Measurements from ENCODE around the gene NR1I3. TPM values are rescaled to one million over a fixed set of nuclear protein-coding genes. Genes with fewer than 3 reads are reported as not detected.

Gene NR1I3
- total RNA-seq, 2 experiments from 2014 or later, result not detected

DNA sequence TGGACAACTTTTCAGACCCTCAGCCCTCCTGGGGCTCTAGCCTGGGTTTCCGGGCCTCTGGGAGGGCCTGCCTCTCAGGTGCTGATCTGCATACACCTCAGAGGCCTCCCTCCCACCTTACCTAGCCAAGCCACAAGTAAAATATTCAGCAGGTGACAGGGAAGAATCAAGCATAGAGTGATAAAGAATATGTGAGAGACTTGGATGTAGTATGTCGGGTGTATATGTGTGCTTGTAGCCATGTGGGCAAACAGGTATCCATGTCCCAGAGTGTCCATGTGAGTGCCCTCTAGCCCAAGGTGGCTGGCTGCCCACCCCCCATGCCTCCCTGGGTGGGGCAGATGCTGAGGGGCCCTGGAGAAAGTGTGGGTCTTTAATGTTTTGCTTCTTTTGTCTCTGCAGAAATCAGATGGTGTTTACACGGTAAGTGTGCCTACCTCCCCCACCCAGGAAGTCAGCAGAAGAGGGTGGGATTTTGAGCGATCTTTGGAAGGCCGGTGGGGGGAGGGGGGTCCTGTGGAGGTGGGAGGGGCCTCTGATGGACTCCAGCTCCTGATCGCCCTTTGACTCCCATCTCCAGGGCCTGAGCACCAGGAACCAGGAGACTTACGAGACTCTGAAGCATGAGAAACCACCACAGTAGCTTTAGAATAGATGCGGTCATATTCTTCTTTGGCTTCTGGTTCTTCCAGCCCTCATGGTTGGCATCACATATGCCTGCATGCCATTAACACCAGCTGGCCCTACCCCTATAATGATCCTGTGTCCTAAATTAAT, 19.5 kb downstream of the NR1I3 start:
- Mint-ChIP-seq H3K27me3 (no peaks in the 10 kb centered on the region), H3K9me3 (ENCODE audit: low read depth) (no peaks in the 10 kb centered on the region), H3K4me1 (peaks cover 45% of the 10 kb centered on the region), H3K36me3 (ENCODE audit: low read depth) (peaks cover 16% of the 10 kb centered on the region), H3K4me3 (no peak overlapping the region), H3K27ac (no peak overlapping the region)
- no peak for DNase-seq
- ChIA-PET POLR2A (no interaction called here), CTCF (interaction anchor here (0.6 to 2.5 kb wide), 8 partner anchors 8 to 165 kb away, joined by 3 to 13 read pairs (median 4); partner anchors contain the start of gene PPOX)
- intact Hi-C loops (cut with DNase I, micrococcal nuclease), result no loop called here
- no peak for ATAC-seq

DNA sequence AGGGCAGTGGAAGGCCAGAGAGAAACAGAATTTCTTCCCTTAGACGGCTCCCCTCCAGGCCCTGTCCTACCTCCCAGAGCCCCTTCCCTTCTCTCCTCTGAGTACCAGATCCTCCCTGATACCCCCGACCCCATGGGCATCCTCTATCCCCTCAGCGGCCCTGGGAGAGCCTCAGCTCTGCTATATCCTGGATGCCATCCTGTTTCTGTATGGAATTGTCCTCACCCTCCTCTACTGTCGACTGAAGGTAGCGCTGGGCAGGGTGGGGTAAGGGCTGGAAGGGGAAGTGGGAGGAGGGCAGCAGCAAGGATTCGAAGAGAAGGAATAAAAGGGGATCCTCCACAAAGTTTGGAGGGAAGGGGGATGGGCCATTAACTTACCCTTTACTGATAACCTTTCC, 20.2 kb downstream of the NR1I3 start:
- H3K27ac Mint-ChIP-seq, result no peak overlapping the region
- H3K4me3 Mint-ChIP-seq, result no peak overlapping the region
- CTCF ChIA-PET, result interaction anchor here (0.5 to 4.1 kb wide), 3 partner anchors 9 to 52 kb away, joined by 3 to 25 read pairs (median 8); partner anchors contain the start of gene TOMM40L
- ATAC-seq, result no peak
- intact Hi-C loops (cut with DNase I, micrococcal nuclease), result no loop called here
- no peak for DNase-seq
- H3K4me1 Mint-ChIP-seq, result peaks cover 45% of the 10 kb centered on the region
- POLR2A ChIA-PET, result no interaction called here
- peaks cover 22% of the 10 kb centered on the region for H3K36me3 Mint-ChIP-seq (ENCODE audit: low read depth)
- no peaks in the 10 kb centered on the region for H3K27me3 Mint-ChIP-seq
- no peaks in the 10 kb centered on the region for H3K9me3 Mint-ChIP-seq (ENCODE audit: low read depth)

DNA sequence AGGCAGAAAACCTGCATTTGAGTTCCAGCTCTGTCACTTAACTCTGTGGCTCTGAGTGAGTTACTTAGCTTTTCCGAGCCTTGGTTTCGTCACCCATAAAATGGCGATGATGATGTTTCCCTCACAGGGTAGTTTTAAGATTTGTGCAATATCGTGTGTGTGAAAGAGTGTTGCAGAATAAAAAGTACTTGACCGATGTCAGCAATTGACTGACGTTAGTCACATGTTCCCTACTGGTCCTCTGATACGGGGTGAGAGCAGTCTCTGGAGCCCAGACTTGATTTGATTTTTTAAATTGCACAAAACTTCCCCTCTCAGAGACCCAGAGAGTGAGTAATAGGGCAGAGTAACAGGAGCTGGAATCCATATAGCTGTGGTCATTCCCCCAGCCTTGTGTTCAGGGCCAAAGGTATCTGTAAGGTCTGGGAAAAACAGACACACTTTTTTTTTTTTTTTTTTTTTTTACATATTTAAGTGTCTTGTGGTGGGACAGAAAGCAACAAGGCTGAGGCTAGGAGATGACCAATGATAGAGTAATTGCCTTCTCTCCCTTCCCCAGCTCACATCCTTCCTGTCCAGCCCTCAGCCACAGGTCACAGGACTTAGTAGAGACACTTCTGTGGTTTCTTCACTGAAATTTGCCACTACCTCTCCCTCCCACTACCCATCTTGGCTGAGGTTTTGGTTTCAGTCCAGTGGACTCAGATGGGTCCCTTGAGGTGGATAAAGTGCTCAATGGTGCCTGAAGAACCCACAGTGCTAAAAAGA, 20.9 kb downstream of the NR1I3 start:
- CTCF ChIA-PET, result interaction anchor here (1.1 to 4.1 kb wide), 7 partner anchors 9 to 165 kb away, joined by 3 to 25 read pairs (median 4); partner anchors contain the start of gene TOMM40L
- Mint-ChIP-seq H3K4me3 (no peak overlapping the region), H3K9me3 (ENCODE audit: low read depth) (no peaks in the 10 kb centered on the region), H3K36me3 (ENCODE audit: low read depth) (peaks cover 27% of the 10 kb centered on the region), H3K27ac (peak overlapping the region; percentile 22), H3K4me1 (peaks cover 45% of the 10 kb centered on the region), H3K27me3 (no peaks in the 10 kb centered on the region)
- intact Hi-C loops (cut with DNase I, micrococcal nuclease), result no loop called here
- DNase-seq, result no peak
- POLR2A ChIA-PET, result interaction anchor here (1.3 kb wide), 1 partner anchor 8 kb away, joined by 6 read pairs; the partner anchor contains the start of gene TOMM40L
- peak; percentile 59 for ATAC-seq

DNA sequence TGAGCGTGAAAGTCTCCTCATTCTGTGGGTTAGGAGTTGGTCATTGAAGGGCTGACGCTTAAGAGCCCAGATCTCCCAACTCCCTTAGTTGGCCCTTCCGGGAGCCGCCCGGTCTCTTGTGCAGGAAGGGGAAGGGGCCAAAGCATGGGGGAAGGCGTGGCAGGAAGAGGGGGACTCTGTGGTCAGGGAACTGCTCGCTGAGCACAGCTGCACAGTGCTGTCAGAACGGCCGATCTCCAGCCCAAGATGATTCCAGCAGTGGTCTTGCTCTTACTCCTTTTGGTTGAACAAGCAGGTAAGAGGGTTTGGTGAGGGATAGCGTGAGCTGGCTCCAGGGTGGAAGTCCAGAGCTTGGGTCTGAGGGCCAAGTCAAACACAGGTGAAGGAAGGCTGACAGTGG, 22.9 kb downstream of the NR1I3 start, which contains the start of gene FCER1G:
FCER1G (plus strand) TSS at position 220 of the 400 bp plus-strand sequence; CDS start at position 247, 27 bp downstream.
- peaks cover 40% of the 10 kb centered on the region for H3K4me1 Mint-ChIP-seq
- intact Hi-C loops (cut with DNase I, micrococcal nuclease), result no loop called here
- no peak within 1 kb of the TSS for H3K4me3 Mint-ChIP-seq
- ChIA-PET CTCF (interaction anchor here (0.9 to 4.1 kb wide), 4 partner anchors 9 to 75 kb away, joined by 3 to 25 read pairs (median 4); partner anchors contain the start of gene TOMM40L), POLR2A (interaction anchor here (0.8 kb wide), 1 partner anchor 11 kb away, joined by 3 read pairs; no protein-coding TSS in a partner anchor)
- H3K27ac Mint-ChIP-seq, result no peak within 1 kb of the TSS
- peaks cover 42% of the 10 kb centered on the region for H3K36me3 Mint-ChIP-seq (ENCODE audit: low read depth)
- no peak for ATAC-seq
- H3K27me3 Mint-ChIP-seq, result no peaks in the 10 kb centered on the region
- no peaks in the 10 kb centered on the region for H3K9me3 Mint-ChIP-seq (ENCODE audit: low read depth)
- DNase-seq, result no peak

DNA sequence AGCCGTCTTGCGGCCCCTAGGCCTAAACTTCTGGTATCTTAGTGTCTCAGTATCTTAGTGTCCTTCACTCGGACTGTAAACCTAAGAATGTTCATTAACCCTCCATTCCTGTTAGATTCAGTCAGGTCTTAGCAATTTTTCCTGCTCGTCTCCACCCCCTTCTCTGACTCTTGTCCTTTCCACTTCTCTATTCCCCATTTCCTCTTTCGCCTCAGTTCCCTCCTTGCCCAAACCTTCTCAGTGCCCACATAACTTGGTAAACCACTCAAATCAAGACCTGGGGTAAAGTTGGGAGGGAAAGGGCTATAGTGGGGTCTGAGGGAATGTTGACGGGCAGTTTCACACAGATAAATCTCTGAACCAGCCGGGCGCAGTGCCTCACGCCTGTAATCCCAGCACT, 23.6 kb downstream of the NR1I3 start:
- intact Hi-C loops (cut with DNase I, micrococcal nuclease), result no loop called here
- Mint-ChIP-seq H3K27me3 (no peaks in the 10 kb centered on the region), H3K9me3 (ENCODE audit: low read depth) (no peaks in the 10 kb centered on the region), H3K27ac (no peak overlapping the region), H3K4me1 (peaks cover 43% of the 10 kb centered on the region), H3K4me3 (no peak overlapping the region), H3K36me3 (ENCODE audit: low read depth) (peaks cover 49% of the 10 kb centered on the region)
- DNase-seq (no peak), ATAC-seq (no peak)
- ChIA-PET CTCF (interaction anchor here (4.1 kb wide), 1 partner anchor 12 kb away, joined by 25 read pairs; the partner anchor contains the start of gene TOMM40L), POLR2A (no interaction called here)

DNA sequence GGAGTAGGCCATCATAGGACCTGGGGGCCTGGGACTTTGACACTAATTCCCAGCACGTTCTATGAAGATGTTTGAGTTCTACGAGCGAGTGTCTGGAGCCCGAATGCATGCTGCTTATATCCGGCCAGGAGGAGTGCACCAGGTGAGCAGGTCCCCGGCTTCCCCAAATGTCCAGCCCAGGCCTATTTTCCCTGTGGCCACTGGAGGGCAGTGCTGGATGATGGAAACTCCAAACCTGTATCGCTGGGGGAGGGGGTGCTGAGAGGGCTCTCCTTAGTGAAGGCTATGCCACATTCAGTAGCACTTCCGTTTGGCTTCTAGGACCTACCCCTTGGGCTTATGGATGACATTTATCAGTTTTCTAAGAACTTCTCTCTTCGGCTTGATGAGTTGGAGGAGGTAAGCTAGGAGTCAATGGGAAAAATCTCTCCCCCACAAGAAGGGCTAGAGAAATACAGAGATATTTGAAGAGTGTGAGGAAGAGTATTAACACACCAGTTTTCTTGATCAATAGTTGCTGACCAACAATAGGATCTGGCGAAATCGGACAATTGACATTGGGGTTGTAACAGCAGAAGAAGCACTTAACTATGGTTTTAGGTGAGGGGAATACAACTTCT, 28.1 kb downstream of the NR1I3 start:
- Mint-ChIP-seq H3K36me3 (ENCODE audit: low read depth) (peaks cover 65% of the 10 kb centered on the region), H3K9me3 (ENCODE audit: low read depth) (no peaks in the 10 kb centered on the region), H3K27me3 (no peaks in the 10 kb centered on the region), H3K27ac (peak overlapping the region; percentile 78), H3K4me3 (no peak overlapping the region), H3K4me1 (peaks cover 26% of the 10 kb centered on the region)
- DNase-seq (peak; percentile 85), ATAC-seq (peak; percentile 97)
- intact Hi-C loops (cut with DNase I, micrococcal nuclease), result loop anchor here in 1 of 2 experiments (1.0 kb wide), 1 partner anchor 15 kb away; no protein-coding TSS in a partner anchor
- POLR2A ChIA-PET, result no interaction called here
- CTCF ChIA-PET, result interaction anchor here (0.7 to 4.4 kb wide), 11 partner anchors 10 to 173 kb away, joined by 3 to 36 read pairs (median 6); partner anchors contain the start of gene TOMM40L

DNA sequence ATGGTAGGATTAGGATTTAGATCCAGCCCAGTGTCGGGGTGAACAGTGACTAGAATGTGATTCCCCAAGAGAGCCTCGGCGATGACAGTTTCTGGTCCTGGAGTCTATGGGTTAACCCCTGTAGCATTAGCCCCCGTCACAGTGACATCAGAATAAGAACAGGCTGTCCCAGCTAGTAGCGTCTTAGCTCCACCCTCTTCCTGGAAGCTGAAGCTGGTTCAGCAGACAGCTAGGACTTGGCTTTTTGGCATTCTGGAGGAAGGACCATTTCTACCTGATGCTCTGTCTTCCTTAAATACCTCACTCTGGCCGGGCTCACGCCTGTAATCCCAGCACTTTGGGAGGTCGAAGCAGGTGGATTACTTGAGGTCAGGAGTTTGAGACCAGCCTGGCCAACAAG, 30.8 kb downstream of the NR1I3 start:
- Mint-ChIP-seq H3K9me3 (ENCODE audit: low read depth) (no peaks in the 10 kb centered on the region), H3K4me1 (peaks cover 39% of the 10 kb centered on the region), H3K4me3 (no peak overlapping the region), H3K36me3 (ENCODE audit: low read depth) (peaks cover 58% of the 10 kb centered on the region), H3K27me3 (no peaks in the 10 kb centered on the region), H3K27ac (no peak overlapping the region)
- ChIA-PET CTCF (interaction anchor here (0.6 to 7.2 kb wide), 8 partner anchors 16 to 175 kb away, joined by 3 to 89 read pairs (median 4); partner anchors contain the start of genes APOA2, PPOX and TOMM40L), POLR2A (no interaction called here)
- DNase-seq (no peak), ATAC-seq (no peak)
- intact Hi-C loops (cut with DNase I, micrococcal nuclease), result no loop called here

DNA sequence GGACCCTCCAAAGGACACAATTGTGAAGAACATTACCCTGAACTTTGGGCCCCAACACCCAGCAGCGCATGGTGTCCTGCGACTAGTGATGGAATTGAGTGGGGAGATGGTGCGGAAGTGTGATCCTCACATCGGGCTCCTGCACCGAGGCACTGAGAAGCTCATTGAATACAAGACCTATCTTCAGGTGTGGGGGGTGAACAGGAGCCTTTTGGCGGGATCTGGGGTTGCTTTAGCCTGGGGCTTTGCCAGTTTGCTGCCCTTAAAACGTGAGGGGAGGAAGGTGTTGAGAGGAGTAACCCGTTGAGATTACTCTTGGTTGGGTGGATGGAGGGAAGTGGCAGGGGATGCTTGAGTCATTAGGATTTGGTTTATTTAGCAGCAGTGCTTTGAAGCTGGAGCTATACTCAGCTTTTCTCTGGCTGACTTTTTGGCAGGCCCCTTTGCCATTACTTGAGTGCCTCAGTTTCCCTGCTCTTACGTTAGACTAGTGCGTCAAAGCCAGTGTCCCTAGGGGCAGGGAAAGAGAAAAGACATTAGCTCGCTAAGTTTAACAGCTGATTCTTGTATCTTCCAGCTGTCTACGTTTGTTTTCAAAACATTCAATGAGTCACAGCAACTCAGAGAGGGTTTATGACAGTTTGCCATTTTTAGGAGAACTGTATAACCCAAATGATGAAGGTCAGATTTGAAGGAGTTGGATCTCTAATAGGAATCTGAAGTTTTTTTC, 31.4 kb downstream of the NR1I3 start:
- H3K4me1 Mint-ChIP-seq, result peaks cover 41% of the 10 kb centered on the region
- POLR2A ChIA-PET, result no interaction called here
- intact Hi-C loops (cut with DNase I, micrococcal nuclease), result no loop called here
- no peaks in the 10 kb centered on the region for H3K9me3 Mint-ChIP-seq (ENCODE audit: low read depth)
- H3K36me3 Mint-ChIP-seq (ENCODE audit: low read depth), result peaks cover 53% of the 10 kb centered on the region
- CTCF ChIA-PET, result interaction anchor here (0.5 to 7.2 kb wide), 13 partner anchors 9 to 233 kb away, joined by 3 to 89 read pairs (median 3); partner anchors contain the start of genes APOA2, FCER1G, PPOX and TOMM40L
- no peaks in the 10 kb centered on the region for H3K27me3 Mint-ChIP-seq
- no peak for DNase-seq
- ATAC-seq, result no peak
- H3K4me3 Mint-ChIP-seq, result no peak overlapping the region
- peak overlapping the region; percentile 15 for H3K27ac Mint-ChIP-seq

DNA sequence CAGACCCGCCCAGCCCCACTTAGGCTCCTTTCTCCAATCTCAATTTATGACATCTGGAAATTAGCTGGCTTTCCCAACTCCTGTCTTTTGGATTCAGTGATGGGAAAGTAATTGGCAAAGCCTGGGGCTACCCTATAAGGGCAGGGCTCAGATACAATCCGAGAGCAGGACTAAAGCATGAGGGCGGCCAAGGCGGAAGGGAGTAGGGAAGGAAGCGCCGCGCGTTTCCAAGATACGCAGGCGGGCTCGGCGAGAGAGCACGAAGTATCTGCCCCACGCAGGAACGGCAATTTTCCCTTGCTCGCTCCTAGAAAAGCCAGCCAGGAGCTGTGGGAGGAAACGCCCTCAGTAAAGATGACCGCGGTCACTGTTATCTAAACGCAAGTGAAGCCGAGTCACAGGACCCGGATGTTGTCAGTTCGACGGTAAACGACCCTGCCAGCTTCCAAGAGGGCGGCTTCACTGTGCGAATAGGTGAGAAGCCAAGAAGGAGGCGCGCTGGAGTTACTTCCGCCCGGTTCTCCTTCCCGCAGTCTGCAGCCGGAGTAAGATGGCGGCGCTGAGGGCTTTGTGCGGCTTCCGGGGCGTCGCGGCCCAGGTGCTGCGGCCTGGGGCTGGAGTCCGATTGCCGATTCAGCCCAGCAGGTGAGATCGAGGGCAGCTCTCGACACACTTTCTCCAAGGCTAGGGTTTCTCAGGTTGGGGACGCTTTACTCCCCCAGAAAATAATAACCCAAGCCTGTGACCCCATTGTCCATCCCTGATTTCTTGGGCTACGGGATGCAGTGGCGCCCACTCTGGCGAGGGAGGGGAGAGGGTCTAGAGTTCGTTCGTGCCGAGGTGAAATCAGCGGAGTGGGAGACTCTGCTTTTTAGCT, 35.9 kb downstream of the NR1I3 start, which contains the start of gene NDUFS2:
NDUFS2 (plus strand) TSS at position 532 of the 877 bp plus-strand sequence; CDS start at position 551, 19 bp downstream.
- peak within 1 kb of the TSS; percentile 92 for H3K4me3 Mint-ChIP-seq
- intact Hi-C loops (cut with DNase I, micrococcal nuclease), result loop anchor here (1.0 to 5.0 kb wide), 11 partner anchors 17 to 188 kb away; partner anchors contain the start of genes PPOX (in 2 of the 2), B4GALT3 (in 1 of the 2), DEDD (in 1 of the 2) and MPZ (in 1 of the 2)
- CTCF ChIA-PET, result interaction anchor here (0.6 to 7.2 kb wide), 17 partner anchors 10 to 524 kb away, joined by 3 to 89 read pairs (median 3); partner anchors contain the start of genes APOA2, PPOX and TOMM40L
- no peaks in the 10 kb centered on the region for H3K9me3 Mint-ChIP-seq (ENCODE audit: low read depth)
- peak within 1 kb of the TSS; percentile 95 for H3K27ac Mint-ChIP-seq
- peak; percentile 99 for ATAC-seq
- peak; percentile 97 for DNase-seq
- POLR2A ChIA-PET, result interaction anchor here (0.7 to 2.3 kb wide), 6 partner anchors 8 to 188 kb away, joined by 4 to 16 read pairs (median 4); partner anchors contain the start of genes PPOX and TOMM40L
- peaks cover 50% of the 10 kb centered on the region for H3K4me1 Mint-ChIP-seq
- peaks cover 30% of the 10 kb centered on the region for H3K36me3 Mint-ChIP-seq (ENCODE audit: low read depth)
- H3K27me3 Mint-ChIP-seq, result no peaks in the 10 kb centered on the region

Measured in activated CD4-positive, alpha-beta T cell treated with anti-CD3 and anti-CD28 coated beads for 36 hours (primary cell).